ENCODE results near the gene PHC2. TPM values are rescaled to one million over a fixed set of nuclear protein-coding genes. Genes with fewer than 3 reads are reported as not detected.

Gene PHC2
- total and polyA plus RNA-seq, 9 of the 15 experiments (the other 6 are each of a cell fraction or from before 2014, with no cell fraction given): 3.1 to 67.6 (median 34.6) TPM

DNA sequence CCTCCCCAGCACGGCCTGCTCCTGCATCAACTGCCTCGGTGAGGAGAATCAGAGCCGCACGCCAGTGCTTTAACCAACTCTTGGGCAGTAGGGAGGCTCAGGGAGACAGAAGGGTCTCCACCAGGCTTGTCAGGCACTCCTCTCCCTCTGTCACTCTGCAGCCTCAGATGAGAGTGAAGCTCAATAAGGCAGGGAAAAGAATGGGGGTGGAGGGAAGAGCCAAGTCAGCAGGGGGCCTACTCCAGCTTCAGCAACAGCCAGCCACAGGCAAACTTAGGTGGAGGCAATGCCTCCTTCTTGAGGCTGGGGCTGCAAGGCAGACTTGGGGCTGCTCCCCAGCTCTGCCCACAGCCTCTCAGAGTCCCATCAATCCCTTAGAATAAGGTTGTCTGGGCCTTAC lies 58.2 kb downstream of the PHC2 start (continued):
- TF ChIP-seq, protein P1, sequence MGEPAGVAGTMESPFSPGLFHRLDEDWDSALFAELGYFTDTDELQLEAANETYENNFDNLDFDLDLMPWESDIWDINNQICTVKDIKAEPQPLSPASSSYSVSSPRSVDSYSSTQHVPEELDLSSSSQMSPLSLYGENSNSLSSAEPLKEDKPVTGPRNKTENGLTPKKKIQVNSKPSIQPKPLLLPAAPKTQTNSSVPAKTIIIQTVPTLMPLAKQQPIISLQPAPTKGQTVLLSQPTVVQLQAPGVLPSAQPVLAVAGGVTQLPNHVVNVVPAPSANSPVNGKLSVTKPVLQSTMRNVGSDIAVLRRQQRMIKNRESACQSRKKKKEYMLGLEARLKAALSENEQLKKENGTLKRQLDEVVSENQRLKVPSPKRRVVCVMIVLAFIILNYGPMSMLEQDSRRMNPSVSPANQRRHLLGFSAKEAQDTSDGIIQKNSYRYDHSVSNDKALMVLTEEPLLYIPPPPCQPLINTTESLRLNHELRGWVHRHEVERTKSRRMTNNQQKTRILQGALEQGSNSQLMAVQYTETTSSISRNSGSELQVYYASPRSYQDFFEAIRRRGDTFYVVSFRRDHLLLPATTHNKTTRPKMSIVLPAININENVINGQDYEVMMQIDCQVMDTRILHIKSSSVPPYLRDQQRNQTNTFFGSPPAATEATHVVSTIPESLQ (CRISPR knock-in tag; IDR thresholded peaks at IDR 0.05): no peak
- TF ChIP-seq MYC (IDR thresholded peaks at IDR 0.05; ENCODE audit: low read depth, low read length) (no peak), MYC (CRISPR knock-in tag; IDR thresholded peaks at IDR 0.05; ENCODE audit: borderline replicate concordance, low read depth) (no peak), SMAD1 (IDR thresholded peaks at IDR 0.05; ENCODE audit: low read depth, low read length, partially characterized antibody) (no peak), RB1 (IDR thresholded peaks at IDR 0.05; ENCODE audit: low read depth) (no peak), TGIF2 (CRISPR knock-in tag; IDR thresholded peaks at IDR 0.05) (no peak), RAD21 (CRISPR knock-in tag; conservative IDR thresholded peaks at IDR 0.05 in 1 of 2, IDR thresholded peaks at IDR 0.05 in 1 of 2) (peak; percentile 20 to 66; a peak in 3 of 4 replicates), ZNF583 (CRISPR knock-in tag; IDR thresholded peaks at IDR 0.05) (no peak), PURB (CRISPR knock-in tag; IDR thresholded peaks at IDR 0.05; ENCODE audit: low read depth) (no peak), RAD51 (IDR thresholded peaks at IDR 0.05; ENCODE audit: borderline replicate concordance, low read depth) (no peak), SRF (CRISPR knock-in tag; IDR thresholded peaks at IDR 0.05) (no peak), ZC3H11A (IDR thresholded peaks at IDR 0.05; ENCODE audit: low read depth, low read length) (no peak), CEBPG (CRISPR knock-in tag; IDR thresholded peaks at IDR 0.05) (no peak), CEBPG (tag; conservative IDR thresholded peaks at IDR 0.05 in 1 of 2, IDR thresholded peaks at IDR 0.05 in 1 of 2) (no peak), NCOA4 (IDR thresholded peaks at IDR 0.05; ENCODE audit: partially characterized antibody) (no peak), ZNF311 (CRISPR knock-in tag; IDR thresholded peaks at IDR 0.05) (no peak)
- TF ChIP-seq, protein P2, sequence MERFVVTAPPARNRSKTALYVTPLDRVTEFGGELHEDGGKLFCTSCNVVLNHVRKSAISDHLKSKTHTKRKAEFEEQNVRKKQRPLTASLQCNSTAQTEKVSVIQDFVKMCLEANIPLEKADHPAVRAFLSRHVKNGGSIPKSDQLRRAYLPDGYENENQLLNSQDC (CRISPR knock-in tag; IDR thresholded peaks at IDR 0.05): no peak
- TF ChIP-seq, protein P3, sequence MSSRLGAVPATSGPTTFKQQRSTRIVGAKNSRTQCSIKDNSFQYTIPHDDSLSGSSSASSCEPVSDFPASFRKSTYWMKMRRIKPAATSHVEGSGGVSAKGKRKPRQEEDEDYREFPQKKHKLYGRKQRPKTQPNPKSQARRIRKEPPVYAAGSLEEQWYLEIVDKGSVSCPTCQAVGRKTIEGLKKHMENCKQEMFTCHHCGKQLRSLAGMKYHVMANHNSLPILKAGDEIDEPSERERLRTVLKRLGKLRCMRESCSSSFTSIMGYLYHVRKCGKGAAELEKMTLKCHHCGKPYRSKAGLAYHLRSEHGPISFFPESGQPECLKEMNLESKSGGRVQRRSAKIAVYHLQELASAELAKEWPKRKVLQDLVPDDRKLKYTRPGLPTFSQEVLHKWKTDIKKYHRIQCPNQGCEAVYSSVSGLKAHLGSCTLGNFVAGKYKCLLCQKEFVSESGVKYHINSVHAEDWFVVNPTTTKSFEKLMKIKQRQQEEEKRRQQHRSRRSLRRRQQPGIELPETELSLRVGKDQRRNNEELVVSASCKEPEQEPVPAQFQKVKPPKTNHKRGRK (tag; IDR thresholded peaks at IDR 0.05): no peak

Measured in K562 (cell line).